Stimulated activated CD4-positive, alpha-beta T cell treated with anti-CD3 and anti-CD28 coated beads, Interleukin-1b, Interleukin-23, amount 100 ng/mL, for 1 hour (primary cell): Measurements from ENCODE around the gene NTN1.
"Not testable (repeated sequence)": the region's sequence is repeated elsewhere in the genome, so short reads cannot be mapped to it uniquely, and the experiment has no call there.

Experiments used
- DNase-seq, 2 donors: peaks; one replicate each; pipeline ENCODE4 v3.0.0-alpha.2; 2020; ENCODE audit warnings: low read depth in 2 of 2

NTN1 gene

DNA sequence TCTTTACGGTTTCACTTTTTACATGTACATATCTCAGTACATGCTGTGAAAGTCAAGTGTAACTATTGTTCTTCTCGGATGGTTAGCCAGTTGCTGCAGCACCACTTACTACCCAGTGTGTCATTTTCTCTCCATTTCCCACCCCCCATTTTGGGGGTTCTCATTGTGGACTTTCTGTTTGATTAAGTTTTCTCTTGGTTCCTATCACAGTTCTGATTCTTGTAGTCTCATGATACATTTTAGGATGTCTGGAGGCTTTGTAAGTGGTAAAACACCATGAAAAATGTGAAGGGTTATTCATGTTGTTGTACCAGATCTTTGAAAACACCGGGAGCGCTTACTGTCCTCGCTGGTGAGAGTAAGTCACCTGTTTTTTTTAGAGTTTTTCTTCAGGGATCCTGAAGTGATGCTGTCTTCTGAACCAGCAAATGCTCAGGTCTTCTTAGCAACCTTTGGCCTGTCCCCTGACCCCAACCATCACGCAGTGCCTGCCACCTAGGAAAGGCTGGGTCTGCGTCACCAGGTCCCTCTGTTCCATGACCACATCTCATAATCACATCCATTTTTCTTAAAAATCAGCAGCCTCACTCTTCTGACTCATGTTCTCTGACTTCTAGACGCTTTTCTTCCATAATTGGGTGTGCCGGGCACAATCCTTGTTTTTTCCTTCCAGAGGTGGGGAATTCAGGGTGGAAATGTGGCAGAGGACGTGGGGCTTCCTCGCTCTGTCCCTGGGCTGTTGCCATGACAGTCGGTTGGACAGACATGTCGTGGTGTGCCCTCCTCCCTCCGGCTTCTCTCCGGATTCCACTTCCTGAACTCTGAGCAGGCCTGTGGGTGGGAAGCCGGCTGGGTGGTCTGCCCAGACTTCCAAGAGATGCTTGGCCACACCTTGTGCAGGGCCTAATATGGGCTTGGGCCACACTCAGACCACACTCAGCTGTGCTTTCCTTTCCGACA, 102.6 kb downstream of the NTN1 start:
- no peak for DNase-seq

DNA sequence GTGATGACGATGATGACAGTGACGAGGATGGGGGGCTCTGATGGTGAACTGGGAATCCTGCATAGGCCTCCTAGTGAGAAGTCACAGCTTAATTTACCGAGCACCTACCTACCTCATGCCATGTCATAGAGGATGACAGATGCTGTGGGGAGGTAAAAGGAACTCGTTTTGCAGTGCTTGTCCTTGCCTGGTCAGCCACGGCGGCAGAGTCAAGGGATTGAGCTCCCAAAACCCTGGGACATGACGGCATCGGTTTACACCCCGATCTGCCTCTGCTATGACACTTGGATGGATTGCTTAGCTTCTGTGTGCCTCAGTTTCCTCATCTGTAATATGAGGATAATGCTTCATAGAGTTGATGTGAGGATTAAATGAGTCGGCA, 103.2 kb downstream of the NTN1 start:
- DNase-seq = no peak

DNA sequence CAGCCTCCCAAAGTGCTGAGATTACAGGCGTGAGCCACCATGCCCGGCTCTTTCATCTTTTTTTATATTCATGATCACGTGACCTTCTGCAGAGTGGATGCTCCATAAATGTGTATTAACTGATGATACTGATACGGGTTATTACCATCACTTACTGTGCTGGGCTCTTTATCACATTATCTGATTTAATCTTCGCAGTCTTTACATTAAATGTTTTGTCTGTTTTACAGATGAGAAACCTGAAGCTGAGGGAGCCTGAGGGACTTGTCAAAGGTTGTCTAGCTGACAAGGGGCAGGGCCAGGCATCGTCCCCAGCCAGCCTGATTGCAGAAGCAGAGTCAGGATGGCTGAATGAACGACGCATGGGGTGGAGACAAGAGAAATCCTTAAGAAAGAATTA, 104.4 kb downstream of the NTN1 start:
- DNase-seq = no peak

DNA sequence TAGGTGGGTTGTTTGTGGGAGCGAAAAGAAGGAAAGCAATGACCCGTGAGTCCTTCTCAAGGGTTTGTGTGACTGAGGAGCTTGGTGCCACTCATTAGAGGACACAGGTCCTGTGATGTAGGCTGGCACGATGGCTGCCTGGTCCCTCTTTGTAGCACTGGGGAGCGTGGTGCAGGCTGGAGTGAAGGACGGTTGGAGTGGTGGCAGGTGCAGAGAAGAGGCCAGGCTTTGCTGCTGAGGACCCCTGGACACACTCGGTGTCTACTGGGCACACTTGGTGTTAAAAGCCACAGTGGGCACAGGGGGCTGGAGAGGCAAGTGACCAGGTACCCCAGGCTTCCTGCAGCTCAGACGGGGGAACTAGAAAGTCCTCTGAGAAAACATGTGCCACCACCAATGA, 106.0 kb downstream of the NTN1 start:
- no peak for DNase-seq

DNA sequence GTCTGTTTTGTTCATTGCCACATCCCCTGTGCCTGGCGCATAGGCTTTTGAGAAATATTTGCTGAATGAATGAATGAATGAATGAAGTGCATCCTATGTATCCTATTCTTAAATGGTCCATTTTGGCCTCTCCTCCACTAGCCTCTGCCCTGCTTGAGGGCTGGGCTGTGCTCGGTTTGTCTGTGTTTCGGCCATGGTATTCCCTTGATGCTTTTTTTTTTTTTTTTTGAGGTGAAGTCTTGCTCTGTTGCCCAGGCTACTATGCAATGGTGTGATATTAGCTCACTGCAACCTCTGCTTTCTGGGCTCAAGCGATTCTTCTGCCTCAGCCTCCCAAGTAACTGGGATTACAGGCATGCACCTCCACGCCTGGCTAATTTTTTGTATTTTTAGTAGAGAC, 110.1 kb downstream of the NTN1 start:
- no peak for DNase-seq

DNA sequence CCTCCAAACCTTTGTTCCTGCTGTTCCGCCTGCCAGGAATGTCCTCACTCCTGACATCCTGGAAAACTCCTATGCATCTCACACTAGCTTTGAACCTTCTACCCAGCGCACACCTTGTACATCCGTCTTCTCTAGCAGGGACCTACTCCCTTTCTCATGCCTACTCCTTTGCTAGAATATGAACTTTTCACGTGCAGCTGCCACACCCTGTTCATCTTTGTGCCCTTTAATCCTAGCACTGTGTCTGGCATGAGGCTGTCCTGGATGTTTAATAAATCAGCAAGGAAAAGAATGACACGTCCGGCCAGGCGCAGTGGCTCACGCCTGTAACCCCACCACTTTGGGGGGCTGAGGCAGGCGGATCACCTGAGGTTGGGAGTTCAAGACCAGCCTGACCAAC, 111.0 kb downstream of the NTN1 start:
- DNase-seq = no peak

DNA sequence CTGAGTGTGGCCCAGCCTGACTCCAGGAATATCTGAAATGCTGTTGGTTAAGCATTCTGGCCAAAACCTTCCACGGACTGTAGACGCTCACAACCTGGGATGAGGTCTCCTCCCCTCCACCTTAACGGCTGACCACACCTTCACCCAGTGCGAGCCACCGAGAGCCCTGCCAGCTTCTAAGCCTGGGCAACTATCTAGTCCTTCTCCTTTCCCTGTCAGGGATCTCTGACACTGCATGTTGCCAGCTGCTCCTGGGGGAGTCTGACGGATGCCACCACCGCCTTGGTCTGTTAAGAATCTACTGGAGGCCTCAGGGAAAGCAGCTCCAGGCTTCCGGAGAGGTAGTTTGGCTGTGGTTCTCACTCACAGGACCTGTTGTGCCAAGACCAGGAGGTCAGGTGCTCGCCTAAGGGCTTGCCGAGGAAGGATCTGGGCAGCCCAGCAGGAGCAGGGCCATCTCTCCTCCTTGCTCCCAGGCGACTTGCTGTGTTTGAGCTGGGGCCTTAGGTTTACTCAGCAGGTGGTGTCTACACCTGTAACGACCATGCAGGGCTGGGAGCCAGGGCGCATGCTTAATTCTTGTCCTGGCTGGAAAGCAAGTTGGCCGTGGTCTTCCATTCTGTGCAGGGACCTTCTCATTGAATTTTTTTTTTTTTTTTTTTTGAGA, 111.8 kb downstream of the NTN1 start:
- DNase-seq = no peak

DNA sequence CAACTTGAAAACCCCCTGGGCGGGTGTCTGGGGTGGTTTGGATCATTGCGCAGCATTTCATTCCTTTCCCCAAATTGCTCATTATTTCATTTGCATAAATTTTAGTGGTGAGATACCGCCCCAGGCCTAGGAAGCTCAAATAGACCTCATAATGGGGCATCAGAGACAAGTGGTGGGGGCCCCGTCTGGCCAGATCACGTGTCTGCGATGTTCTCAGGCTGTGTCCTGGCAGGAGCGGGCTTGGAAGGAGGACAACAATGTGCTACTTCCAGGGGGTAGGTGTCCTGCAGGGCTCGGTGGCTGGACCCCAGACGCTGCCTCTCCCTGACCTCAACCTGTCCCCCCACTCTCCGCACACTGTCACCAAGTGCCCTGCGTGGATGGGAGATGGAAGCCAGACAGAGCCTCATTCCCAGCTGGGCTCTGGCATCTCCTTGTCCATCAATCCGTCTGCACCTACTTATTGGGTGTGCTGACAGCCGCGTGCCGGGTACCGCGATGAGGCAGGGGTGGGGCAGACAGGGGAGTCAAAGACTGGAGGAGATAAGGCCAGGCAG, 116.9 kb downstream of the NTN1 start:
- DNase-seq = no peak

DNA sequence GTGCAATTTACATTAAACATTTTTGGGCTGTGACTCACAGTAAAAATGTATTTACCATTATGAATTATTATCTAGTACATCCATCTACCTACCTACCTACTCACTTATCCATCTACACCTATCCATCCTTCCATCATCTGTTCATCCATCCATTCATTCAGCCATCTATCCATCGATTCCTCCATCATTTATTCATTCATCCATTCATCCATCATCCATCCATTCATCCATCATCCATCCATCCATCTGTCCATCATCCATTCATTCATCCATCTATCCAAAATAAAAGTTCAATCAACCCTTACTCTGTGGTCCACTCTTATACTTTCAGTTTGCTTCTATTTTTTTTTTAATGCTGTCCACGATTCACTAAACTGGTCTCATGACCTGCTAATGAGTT, 118.4 kb downstream of the NTN1 start:
- DNase-seq = no peak

DNA sequence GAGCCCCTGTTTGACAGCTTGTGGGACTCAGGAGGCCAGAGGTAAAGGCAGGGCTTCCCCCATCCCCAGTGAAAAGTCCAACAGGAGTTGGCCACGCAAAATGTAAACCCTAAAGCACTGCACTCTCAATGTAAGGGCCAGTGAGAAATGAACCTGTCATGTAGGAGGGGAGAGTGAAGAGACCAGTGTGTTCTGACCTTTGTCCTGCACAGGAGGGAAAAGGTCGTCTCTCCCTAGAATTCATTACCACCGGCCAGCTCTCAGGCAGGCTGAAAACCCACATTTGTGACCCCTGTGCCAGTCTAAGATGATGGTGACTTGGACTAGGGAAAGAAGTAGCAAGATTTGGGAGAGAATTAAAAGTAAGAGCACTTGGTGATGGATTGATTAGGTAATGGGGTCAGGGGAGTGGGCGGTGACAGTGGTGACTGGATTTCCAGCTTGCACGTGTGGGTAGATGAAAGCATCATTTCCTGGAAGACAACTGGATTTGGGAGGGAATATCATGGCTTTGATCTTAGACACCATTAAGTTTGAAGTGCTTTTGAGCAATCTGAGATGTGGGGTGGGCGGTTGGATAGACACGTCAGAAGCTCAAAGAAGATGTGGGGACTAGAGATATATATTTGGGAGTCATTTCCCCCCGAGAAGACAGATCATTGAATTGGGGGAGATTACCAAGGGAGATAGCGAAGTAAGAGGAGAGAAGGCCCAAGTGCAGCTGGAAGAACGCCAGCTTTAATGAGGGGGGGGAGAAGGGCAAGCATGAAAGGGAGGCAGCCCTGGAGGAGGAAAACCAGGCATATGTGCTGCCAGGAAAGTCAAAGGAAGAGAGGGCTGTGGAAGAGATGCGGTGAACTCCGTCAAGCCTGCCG, 119.5 kb downstream of the NTN1 start:
- no peak for DNase-seq

DNA sequence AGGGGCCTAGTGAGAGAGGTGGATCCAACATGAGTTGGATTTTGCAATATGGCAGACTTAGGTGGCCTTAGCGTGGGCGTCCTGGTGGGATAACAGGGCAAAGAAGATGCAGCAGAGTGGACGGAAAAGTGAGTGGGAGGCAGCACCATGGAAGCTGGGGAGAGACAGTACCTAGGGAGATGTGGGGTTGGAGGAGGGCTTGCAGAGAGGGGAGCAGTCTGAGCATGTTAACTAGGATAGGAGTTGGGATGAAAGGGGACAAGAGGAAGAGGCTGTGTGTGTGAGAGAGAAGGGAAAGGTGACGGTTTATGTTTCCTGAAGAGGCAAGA, 120.1 kb downstream of the NTN1 start:
- DNase-seq = no peak

DNA sequence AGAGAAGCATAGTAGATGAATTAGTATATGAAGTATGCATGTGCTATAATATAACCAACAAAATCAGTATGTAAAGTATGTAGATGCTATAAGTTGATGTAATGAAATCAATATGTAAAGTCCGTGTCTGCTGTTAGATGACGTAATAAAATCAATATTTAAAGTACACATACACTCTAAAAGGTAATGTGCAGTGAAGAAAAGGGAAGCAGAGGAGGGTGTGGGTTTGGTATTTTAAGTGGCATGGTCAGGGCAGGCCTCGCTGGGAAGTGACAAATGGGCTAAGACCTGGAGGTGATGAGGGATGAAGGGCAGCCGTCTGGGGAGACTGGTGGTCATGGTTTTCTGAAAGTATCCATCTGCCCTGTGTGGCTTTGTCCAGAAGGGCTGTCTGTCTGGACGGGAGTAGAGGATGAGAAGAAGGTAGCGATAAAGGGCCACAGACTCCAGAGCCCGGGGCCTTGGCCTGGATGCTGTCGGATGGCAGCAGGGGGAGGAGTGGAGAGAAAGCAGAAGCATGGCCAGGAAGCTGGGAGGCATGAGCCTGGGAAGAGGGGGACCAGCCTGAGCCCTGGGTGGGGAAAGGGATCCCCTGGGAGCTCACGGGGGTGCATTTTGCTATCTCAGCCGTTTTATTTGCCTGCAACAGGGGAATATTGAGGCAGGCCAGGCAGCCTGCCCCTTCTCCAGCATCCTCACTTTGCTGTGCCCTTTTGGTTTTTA, 121.6 kb downstream of the NTN1 start:
- no peak for DNase-seq

DNA sequence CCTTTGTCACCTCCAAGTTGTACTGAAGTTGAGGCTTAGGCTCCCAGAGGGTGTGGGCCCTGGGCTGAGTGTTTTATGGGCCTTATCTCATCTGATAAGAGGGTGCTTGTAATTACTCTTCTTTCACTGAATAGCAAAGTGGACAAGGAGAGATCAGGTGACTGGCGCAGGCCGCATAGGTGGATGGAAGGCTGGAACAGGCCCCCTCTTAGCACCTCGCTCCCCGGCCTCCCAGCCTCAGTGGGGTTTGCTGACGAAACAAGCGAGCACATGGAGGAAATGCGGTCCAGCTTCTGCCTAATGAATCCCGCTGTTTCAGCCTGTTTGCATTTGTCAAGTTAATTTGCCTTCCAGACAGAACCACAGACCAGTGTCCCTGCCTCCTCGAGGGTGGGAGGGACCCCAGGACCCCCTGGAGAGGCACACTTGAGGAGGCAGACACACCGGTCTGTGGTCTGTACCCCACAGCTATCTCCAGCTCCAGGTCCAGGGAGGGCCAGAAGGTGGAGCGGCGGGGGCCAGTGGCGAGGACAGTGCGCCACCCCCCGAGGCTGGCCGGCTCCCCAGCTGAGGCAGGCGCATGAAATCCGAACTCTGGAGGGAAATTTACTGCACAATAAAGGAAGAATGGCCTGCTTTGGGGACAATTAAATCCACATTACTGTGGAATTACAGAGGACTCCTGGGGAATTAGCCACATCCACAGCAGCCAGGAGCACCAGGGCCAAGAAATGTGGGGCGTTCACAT, 123.4 kb downstream of the NTN1 start:
- no peak for DNase-seq

DNA sequence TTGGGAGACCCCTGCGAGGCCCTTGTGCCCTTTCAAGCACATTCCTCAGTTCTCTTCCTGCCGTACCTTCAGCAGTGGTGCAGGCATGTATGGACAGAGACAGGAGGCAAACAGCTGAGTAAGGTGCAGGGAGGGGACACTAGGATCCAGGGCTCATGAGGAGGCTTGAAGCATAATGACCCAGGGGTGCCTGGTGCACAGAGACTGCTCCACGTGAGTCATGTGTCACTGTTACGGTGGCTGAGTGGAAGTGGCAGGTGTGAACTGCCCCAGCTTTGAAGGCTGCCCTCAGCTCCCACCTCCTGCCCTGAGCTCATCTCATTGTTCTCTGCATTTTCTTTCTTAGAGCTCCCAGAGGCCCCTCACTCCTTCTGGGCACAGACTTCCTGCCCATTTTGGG, 124.8 kb downstream of the NTN1 start:
- no peak for DNase-seq

DNA sequence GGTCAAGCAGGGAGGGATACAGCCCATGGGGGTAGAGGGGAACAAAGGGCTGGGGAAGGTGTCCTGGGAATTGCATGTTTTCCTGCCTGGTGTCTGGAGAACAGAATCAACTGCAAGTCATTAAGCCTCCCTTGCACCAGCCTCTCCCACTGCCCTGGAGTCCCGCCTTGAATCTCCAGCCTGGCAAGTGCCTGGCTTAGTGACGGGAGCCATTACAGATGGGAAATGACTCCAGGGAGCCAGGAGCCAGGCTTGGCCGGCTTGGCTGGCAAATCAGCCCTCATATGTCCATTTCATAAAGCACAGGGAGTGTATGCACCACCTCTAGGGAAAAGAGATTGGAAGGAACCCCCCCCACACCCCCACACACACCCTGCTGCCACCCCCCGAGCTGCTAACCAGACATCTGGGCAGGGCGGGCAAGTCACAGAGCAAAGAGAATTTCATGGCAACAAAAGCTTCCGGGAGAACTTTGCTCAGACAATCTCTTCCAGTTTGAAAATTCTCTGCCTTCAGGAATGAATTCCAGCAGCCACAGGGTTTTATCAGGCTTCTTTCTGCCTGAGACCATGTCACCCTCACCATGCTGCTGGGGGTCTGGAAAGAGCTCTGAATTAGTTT, 127.7 kb downstream of the NTN1 start:
- DNase-seq = no peak

DNA sequence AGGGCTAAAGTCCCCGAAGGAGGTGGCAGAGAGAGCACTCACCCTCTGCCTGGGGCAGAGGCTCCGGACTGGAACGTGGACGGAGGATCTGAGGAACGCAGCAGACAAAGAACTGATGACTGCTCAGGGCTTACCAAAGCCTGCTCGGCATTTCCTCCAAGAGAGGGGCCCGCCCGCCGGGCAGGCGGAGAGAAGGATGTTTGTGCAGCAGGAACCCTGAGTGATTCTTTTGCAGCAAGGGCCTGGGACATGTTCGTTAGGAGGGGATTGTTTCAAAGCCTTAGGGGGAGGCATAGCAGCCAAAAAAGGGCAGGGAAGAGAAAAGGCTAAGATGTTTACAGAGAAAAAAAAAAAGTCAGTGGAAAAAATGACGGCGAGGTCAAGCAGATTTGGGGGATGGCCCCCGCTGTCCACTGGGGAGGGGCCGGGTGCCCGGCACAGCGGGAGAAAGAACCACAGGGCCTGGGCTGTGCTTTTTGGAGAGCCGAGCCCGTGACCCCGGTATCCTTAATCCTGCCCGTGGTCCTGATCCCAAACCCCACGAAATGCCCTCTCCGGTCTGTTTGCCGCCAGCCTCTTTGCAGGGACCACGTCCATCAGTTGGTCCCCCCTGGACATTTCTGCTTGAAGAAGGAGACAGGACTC, 129.3 kb downstream of the NTN1 start:
- no peak for DNase-seq

DNA sequence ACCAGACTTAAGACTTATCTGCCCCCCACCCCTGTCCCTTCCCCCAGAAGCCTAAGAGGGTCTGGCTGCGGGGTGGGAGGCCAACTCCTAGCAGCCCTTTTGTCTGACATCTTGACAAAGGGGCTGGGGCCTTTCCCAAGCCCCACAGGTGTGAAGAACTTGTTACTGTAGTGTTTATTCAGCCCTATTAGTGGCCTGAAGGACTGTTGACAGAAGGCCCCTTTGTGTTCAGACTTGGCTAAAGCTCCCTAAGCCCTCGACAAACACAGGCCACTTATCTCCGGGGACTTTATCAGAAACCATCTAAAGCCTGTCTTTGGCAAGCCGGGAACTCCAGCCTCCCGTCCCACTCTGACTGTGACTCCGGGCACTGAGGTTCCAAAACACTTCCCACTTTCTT, 129.8 kb downstream of the NTN1 start:
- no peak for DNase-seq

DNA sequence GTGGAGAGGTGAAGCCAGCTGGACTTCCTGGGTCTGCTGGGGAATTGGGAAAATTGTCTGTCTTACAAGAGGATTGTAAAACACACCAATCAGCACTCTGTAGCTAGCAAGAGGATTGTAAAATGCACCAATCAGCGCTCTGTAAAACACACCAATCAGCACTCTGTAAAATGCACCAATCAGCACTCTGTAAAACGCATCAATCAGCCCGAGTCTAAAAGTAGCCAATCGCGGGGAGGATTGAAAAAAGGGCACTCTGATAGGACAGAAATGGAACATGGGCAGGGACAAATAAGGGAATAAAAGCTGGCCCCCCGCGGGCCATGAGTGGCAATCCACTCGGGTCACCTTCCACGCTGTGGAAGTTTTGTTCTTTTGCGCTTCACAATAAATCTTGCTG, 130.4 kb downstream of the NTN1 start:
- DNase-seq = not testable (repeated sequence)

DNA sequence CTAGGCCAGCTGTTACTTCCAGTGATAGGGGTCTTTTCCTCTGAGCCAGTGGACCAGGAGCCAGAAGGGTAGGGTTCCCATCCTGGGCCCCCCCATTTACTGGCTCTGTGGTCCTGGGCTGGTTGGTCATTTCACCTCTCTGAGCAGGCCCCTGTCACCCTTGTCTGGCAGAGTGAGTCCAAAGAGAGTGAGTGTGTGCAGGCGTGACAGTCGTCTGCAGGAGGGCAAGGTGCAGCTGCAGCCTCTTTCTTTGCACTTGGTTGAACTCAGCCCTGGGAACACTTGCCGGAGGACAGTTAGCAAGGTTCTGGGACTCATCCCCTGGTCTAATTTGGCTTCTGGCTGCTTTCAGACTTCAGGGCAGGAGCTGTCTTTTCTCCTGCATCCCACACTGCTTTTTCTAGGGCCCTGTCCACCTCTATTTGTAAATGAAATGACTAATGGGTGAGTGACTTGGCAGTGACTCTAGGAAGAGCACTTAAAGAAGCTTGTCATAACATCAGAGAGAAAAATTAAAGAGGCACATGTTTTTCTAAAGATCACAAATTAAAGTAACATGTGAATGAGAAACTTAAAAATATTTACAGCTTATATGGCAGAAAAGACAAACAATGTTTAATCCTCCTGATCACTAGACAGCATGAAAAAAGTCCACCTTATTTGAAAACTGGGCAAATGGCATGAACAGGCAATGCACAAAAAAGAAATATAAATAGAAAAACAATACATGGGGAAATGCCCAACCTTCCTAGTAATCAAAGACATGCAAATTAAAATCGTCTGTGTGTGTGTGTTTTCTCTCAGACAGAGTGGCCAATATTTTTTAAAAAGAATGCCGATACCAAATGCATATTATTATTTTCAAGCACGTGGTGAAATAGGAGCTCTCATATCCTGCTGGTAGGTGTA, 137.5 kb downstream of the NTN1 start:
- no peak for DNase-seq
